Measurements from ENCODE around the gene OGFR.

The OGFR gene

DNA sequence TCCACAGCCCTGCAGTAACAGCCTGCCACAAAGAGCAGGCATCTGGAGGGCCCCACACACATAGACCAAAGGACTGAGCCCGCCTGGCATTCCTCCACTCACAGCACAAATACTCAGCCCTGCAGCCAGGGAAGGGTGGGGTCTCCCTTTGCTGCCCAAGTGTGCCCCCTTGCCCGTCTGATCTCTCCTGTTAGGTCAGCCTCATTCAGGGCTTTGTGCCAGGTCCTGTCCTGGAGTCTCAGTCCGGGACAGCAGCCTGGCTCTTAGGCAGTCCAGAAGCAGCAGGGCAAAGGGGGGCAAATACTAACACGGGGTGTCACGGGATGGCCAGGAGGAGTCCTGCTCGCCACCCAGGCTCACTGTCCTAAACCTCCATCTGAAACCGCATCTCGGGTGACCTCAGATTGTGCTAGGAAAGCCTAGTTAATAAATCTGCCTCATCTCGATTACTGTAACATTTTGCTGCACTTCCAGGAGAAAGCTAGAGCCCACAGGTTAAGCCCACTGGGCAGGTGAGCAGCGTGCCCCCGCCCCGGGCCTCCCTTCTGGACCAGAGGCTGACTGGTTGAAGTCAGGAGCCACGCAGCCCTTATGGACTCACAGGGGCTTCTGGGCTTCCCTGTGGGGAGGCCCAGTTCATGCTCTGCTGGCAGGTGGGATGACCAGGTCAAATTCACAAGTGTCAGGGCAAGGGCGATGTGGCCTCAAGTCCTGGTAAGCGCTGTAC lies 3.2 kb upstream of the OGFR start:
- DNase-seq = no peak

DNA sequence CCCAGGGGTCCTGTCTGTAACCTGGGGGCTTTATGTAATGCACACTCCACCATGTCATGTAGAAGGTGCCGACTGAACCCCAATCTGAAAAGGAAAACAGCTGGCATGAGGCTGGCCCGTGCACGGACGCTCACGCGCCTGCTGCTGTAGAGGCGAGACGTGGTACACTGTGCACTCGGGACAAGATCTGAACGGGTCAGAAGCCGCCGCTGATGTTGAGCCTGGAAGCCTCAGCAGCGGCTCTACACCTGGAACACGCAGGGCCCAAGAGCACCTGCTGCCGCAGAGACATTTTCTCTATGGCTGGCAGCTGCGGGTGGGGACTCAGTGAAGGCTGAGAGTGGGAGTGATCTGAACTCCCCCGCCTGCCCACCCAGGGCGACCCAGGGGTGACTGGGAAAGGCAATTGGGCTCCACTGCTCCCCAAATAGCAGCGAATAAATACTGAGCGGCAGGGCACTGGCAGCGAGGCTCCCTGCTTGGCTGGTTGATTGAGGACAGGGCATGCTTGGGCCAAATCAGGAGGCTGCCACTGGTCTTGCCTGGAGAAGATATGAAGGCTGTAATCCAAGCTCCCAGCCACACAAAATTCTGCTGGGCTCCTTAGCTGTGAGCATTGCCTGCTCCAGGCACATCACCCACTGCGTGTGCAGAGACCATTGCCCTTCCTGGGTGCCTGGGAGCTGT lies 2.5 kb upstream of the OGFR start:
- no peak for DNase-seq

DNA sequence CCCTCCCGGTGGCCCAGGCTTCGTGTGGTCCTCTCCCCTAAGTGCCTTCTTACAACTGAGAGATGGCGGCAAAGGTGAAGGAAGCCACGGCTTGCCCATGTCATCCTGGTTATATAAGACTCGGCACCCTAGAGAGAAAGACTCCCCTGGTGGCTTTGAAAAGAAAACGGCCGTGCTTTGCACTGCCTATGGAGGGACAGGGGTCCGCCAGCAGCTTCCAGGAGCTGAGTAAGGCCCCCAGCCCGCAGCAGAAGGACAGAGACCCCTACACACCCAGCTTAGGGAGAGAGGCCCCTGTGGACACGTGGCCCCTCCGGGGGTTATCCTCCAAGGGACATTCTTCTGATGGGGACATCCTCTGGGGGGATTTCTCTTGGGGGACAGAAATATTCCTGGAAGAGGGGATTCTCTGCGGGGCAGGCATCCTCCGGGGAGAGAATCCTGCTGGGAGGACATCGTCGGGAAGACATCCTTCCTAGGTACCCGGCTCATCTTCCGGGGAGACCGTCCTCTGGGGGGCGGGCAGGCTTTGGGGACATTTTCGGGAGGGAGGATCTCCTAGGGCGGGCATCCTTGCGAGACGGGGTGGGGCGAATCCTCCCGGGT lies 511 bp upstream of the OGFR start:
- DNase-seq = no peak

DNA sequence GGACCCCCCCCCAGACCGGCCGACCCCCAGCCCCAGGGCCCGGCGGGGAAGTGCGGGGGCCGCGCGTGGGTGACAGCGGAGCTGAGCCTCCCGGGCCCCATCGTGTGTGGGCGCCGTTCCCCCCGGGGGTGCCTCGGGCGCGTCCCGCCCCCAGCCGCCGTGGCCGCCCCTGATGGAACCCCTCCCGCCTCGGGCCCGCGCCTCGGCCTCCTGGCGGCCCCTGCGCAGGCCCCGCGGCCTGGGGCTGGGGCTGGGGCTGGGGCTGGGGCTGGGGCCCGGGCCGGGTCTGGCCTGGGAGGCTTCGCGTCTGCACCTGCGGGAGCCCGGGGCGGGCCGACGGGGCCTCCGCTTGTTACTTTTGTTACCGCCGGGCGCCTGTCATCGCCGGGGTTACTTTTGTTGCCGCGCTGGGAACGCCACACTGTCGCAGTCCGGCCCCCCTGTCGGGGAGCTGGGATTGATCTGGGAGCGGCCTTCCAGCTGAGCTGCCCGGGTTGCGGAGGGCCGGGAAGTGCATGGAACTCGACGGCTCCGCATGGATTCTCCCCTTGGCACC lies 598 bp downstream of the OGFR start:
- DNase-seq = no peak

DNA sequence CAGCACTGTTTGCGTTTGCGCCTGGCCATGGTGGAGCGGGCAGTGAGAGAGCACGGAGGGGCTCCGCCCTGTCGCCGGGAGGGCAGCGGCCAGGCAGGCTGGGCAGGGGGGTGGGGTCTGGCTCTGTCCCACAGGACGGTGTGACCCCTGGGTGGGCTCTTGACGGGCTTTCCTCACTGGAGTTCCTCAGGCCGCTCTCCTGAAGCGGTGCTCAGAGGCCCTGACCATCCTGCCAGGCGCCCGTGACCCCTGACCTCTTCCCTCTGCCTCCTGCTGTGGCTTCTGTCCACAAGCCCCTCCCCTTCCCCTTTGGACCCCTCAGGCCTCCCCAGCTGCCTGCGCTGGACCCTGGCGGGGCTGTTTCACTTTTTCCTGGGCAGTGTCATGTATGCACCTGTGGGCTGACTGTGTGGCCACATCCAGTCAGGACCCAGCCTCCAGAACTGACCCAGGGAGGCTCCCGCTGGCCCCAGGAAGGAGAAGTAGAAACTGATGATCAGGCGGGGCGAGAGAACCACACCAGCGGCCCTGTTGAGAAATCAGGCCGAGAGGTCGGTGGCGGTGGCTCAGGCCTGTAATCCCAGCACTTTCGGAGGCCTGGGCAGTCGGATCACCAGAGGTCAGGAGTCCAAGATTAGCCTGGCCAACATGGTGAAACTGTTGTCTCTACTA lies 1.2 kb downstream of the OGFR start:
- no peak for DNase-seq

DNA sequence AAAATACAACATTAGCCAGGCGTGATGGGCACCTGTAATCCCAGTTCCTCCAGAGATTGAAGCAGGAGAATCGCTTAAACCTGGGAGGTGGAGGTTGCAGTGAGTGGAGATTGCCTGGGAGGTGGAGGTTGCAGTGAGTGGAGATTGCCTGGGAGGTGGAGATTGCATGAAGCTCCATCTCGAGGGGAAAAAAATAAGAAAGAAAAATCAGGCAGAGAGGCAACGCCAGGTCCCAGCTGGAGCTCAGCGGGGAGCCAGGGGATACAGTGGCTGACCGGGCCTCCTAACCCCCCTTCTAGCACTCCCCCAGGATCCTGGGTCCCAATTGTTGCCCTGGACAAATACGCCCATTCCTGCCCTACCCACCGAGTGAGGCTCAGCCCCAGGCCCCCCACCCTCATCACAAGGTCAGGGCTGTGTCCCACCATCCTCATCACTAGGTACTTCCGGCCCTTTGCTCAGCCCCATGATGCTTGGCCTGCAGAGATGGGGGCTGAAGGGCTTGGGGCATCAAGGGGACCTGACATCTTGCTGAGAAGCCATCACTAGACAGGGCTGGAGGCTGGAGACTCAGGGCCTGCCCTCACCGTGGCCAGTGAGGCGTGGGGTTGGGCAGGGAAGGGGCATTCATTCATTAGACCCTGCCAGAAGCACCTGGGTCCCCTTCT lies 1.9 kb downstream of the OGFR start:
- DNase-seq = no peak

DNA sequence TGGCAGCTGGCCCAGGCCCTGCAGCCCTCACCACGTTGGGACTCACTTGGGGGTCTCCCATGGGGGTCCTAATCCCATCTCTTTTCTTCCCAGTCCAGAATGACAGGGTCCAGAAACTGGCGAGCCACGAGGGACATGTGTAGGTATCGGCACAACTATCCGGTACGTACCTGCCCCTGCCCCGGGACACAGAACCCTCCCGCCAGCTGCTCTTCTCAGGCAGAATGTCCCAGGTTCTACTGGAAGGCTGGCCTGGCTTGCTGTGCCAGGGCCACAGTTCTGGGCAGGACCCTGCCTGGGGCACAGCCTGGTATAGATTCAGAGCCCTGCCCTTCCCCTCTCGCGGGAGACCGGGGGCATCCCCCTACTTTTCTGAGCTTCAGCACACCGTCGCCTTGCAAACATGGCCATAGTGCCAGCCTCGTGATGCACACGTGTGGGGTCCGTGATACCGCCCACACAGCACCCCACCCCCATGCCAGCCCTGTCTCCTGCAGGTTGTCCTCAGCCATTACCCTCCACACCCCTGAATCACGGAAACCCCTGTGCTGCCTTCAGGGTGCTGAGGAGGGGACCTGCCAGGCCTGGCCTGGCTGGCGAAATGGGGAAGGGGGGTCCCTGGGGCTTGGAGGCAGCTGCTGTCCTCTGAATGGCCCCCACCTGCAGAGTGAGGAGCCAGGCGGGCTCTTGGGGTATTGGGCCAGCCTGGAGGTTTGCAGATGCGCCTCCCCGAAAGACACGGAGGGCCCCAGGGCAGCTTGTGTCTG lies 3.0 kb downstream of the OGFR start:
- DNase-seq = no peak

DNA sequence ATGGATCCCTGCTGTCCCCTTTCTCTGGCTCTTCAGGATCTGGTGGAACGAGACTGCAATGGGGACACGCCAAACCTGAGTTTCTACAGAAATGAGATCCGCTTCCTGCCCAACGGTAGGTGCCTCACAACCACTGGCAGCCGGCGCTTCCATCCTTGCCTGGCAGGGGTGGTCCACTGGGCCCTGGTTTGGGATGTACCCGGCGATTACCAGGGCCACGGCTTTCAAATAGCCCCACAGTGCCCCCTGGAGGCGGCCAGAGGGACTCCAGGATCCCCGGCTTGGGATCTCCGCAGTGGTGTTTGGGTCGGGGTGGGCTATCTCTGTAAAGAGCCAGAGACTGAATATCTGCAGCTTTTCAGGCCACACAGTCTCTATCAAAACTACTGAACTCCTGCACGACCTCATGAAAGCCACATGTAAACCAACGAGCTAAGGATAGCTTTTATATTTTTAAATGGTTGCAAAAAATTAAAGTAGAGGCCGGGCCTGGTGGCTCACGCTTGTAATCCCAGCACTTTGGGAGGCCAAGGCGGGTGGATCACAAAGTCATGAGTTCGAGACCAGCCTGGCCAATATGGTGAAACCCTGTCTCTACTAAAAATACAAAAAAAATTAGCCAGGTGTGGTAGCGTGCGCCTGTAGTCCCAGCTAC lies 3.7 kb downstream of the OGFR start:
- DNase-seq = peak; percentile 69

DNA sequence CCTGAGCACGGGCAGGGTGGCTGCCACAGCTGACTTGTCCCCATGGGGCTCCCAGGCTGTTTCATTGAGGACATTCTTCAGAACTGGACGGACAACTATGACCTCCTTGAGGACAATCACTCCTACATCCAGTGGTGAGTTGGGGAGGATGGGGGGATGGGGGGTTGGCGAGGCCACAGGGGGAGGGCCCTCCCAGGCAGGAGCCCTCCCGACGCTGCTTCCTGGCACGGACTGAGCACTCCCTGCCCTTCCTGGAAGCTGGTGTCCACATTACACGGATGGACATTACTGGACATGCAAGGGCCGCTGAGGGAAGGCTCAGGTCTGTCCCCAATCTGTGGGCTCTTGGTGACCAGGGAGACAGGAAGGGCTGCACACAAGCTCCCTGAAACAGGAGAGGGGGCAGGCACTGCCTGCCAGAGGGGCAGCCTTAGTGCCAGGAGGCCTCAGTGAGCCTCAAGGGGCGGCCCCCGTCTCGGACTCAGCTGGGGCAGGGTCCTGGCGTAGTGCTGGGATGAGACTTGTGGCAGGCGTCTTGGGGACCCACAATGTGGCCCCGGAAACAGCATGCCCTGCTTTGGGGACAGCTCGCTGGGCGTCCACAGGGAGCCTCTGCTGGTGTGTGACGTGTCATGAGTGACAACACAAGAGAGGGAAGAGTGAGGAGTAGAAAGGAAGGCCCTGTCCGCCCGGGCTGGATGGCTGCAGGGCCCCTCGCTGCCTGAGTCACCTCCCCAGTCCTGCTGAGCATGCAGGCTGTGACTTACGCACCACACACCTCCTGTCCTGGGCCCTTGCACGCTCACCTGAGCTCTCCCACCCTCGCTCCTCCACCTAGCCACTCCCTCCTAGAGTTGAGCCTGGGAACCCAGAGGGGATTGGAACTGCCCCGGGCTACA lies 5.1 kb downstream of the OGFR start:
- no peak for DNase-seq

DNA sequence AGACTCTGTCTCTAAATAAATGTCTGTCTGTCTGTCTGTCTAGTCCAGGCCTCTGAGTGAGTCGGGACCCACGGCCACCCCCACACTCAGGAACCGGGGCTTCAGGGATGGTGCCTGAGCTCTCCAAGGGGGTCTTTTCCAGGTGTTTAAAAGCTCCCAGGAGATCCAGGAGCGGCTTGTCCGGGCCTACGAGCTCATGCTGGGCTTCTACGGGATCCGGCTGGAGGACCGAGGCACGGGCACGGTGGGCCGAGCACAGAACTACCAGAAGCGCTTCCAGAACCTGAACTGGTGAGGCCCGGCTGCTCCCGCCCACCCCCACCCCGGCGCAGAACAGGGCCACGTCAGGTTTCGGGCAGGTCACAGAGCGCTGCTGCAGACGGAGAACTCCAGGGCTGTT lies 6.7 kb downstream of the OGFR start:
- DNase-seq = no peak

DNA sequence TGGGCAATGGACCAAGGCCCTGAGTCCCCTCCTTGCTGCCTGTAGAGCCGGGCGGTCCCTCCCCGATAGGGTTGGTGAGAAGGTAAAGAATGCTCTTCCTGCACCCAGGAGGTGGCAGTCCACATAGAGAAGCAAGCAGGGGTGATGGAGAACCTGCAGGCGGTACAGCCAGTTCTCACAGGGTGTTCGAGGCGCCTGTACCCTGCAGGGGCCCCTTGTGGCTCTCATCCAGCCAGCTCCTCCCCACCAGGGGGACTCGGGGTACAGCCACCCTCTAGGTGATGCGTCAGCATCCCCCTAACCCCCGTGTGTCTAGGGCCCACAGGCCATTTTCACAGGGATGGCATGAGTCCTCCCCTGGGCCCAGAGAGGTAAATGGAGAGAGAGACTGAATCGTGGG lies 7.1 kb downstream of the OGFR start:
- no peak for DNase-seq

DNA sequence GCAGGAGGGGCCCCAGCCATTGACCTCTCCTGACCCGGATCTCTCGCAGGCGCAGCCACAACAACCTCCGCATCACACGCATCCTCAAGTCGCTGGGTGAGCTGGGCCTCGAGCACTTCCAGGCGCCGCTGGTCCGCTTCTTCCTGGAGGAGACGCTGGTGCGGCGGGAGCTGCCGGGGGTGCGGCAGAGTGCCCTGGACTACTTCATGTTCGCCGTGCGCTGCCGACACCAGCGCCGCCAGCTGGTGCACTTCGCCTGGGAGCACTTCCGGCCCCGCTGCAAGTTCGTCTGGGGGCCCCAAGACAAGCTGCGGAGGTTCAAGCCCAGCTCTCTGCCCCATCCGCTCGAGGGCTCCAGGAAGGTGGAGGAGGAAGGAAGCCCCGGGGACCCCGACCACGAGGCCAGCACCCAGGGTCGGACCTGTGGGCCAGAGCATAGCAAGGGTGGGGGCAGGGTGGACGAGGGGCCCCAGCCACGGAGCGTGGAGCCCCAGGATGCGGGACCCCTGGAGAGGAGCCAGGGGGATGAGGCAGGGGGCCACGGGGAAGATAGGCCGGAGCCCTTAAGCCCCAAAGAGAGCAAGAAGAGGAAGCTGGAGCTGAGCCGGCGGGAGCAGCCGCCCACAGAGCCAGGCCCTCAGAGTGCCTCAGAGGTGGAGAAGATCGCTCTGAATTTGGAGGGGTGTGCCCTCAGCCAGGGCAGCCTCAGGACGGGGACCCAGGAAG lies 7.7 kb downstream of the OGFR start:
- no peak for DNase-seq

DNA sequence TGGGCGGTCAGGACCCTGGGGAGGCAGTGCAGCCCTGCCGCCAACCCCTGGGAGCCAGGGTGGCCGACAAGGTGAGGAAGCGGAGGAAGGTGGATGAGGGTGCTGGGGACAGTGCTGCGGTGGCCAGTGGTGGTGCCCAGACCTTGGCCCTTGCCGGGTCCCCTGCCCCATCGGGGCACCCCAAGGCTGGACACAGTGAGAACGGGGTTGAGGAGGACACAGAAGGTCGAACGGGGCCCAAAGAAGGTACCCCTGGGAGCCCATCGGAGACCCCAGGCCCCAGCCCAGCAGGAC lies 8.2 kb downstream of the OGFR start:
- no peak for DNase-seq

DNA sequence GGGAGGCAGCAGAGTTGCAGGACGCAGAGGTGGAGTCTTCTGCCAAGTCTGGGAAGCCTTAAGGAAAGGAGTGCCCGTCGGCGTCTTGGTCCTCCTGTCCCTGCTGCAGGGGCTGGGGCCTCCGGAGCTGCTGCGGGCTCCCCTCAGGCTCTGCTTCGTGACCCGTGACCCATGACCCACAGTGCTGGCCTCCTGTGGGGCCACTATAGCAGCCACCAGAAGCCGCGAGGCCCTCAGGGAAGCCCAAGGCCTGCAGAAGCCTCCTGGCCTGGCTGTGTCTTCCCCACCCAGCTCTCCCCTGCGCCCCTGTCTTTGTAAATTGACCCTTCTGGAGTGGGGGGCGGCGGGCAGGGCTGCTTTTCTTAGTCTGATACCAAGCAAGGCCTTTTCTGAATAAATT lies 9.0 kb downstream of the OGFR start:
- DNase-seq = no peak

DNA sequence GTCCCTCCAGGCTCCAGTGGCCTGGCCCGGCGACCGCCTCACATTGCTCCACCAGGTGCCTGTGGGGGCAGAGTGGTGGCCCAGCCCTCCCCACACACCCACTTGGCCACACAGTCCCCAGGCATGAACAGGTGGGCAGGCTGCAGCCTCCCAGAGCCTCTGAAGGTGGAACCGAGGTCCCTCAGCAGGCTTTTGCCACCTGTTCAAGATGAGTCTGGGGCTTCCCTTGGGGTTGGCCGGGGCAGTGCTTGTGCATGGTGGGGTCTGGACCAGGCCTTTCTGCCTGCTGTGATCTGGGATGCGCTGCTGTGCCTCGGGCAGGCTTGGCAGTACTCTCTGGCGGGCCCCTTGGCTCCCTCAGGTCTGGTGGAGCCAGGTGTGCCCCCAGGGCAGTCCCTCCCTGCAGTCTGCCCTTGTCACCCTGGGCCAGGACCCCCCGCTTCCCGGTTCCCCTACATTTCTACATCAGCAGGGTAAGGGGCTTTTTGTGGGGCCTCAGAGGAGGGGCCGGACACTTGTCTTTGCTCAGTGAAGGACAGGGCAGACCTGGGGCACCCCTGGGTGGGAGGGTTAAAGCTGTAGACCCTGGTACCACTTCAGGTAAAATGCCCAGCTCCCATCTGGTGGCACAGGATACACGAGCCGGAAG lies 9.5 kb downstream of the OGFR start:
- no peak for DNase-seq

DNA sequence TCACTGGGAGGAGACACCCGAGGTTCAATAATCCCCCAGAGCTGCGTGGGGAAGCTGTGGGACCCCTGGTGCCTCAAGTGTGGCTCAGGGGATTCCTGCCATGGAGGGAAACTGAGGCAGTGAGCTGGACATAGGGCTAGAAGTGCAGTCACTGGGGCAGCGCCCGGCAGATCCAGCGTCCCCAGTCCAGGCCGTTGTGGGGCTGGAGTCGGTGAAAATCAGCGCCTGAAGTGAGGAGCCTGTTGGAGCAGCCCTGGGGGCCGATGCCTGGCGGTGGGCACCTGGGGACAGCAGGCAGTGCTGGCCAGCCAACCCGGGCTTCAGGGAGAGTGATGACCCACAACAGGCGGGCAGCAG lies 10.1 kb downstream of the OGFR start:
- no peak for DNase-seq

DNA sequence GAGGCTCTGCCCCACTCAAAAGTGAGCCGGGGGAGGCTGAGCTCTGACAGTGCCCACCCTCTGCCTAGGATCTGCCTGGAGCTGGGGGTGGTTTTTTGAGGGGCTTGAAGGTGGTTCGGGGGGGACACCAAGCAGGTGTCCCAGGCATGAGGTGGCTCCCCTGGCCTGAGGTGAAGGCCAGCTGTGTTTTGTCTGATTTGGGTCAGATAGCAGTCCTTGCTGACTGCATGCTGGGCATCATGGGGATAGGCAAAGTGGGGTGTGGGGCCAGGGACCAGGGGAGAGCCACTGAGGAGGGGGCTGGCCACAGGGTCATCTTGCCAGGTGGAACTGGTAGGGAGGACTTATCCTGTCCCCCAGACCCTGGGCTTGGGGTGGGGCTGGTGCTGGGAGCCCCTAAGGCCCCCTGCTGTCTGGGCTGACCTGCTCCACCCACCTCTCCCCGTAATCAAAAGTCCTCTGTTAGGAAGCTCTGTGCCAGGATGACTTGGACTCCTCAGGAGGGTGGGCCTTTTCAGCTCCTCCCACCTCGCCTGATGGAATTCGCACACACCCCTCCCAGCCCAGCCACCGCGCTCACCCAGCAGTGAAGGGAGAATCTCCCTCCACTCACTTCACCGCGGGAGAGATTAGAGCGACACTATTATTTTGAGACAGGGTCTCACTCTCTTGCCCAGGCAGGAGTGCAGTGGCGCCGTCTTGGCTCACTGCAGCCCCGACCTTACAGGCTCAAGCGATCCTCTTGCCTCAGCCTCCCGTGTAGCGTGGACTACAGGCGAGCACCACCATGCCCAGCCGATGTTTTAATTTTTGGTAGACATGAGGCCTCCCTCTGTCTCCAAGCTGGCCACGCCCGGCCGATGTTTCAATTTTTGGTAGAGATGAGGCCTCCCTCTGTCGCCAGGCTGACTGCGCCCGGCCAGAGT lies 10.7 kb downstream of the OGFR start:
- no peak for DNase-seq

Measured in stimulated activated CD4-positive, alpha-beta T cell treated with anti-CD3 and anti-CD28 coated beads, Interleukin-1b, Interleukin-23, amount 100 ng/mL, for 48 hours (primary cell).